OCI-LY1 (cell line): Measurements from ENCODE around the gene OR2W3.

Experiments used
- H2AFZ ChIP-seq: fragments of 200-600 bp; sonication (generic), shearing (Covaris generic); 2 replicates; pipeline ENCODE4 v1.6.0; 2014; ENCODE audit warnings: antibody characterized with exemption, mild to moderate bottlenecking, low read length
- H3F3A ChIP-seq: fragments of 200-600 bp; sonication (generic), shearing (Covaris generic); 2 replicates; pipeline ENCODE4 v1.6.0; 2014; ENCODE audit warnings: mild to moderate bottlenecking, antibody characterized with exemption, low read length, moderate library complexity; ENCODE audit not compliant: insufficient read depth
- H3K27ac ChIP-seq: fragments of 200-600 bp; sonication (generic); 2 replicates; pipeline ENCODE4 v1.5.1; 2014; ENCODE audit warnings: low read length, mixed run types, mild to moderate bottlenecking, low read depth; ENCODE audit not compliant: poor library complexity, severe bottlenecking
- H3K27me3 ChIP-seq: fragments of 200-600 bp; sonication (generic); 2 replicates; pipeline ENCODE4 v1.6.0; 2014; ENCODE audit warnings: antibody characterized with exemption, mild to moderate bottlenecking, low read length, moderate library complexity; ENCODE audit not compliant: insufficient read depth
- H3K36me3 ChIP-seq: fragments of 200-600 bp; sonication (generic); 2 replicates; pipeline ENCODE4 v1.6.1; 2014; ENCODE audit warnings: mild to moderate bottlenecking, antibody characterized with exemption, low read length, moderate library complexity, mixed read lengths; ENCODE audit not compliant: insufficient read depth
- H3K4me1 ChIP-seq: fragments of 200-600 bp; sonication (generic); 2 replicates; pipeline ENCODE4 v1.5.1; 2014; ENCODE audit warnings: mild to moderate bottlenecking, low read length, moderate library complexity; ENCODE audit not compliant: insufficient read depth, severe bottlenecking
- H3K4me2 ChIP-seq: fragments of 200-600 bp; sonication (generic), shearing (Covaris generic); 2 replicates; pipeline ENCODE4 v1.6.1; 2014; ENCODE audit warnings: low read length
- H3K4me3 ChIP-seq: fragments of 200-600 bp; sonication (generic); 2 replicates; pipeline ENCODE4 v1.5.1; 2014; ENCODE audit warnings: low read length, low read depth, mild to moderate bottlenecking, mixed read lengths; ENCODE audit not compliant: poor library complexity, severe bottlenecking
- H3K79me2 ChIP-seq: fragments of 200-600 bp; shearing (Covaris generic); 2 replicates; pipeline ENCODE4 v1.6.1; 2016; ENCODE audit warnings: mixed run types, low read length, mixed read lengths; ENCODE audit not compliant: insufficient read depth
- H3K9ac ChIP-seq: fragments of 200-600 bp; sonication (generic), shearing (Covaris generic); 2 replicates; pipeline ENCODE4 v1.6.1; 2014; ENCODE audit warnings: mild to moderate bottlenecking, low read length, mixed read lengths
- H3K9me2 ChIP-seq: fragments of 200-600 bp; sonication (generic), shearing (Covaris generic); 2 replicates; pipeline ENCODE4 v1.6.1; 2014; ENCODE audit warnings: low read depth, mild to moderate bottlenecking, low read length, mixed read lengths
- H3K9me3 ChIP-seq: fragments of 200-600 bp; shearing (Covaris generic); 2 replicates; pipeline ENCODE4 v1.6.1; 2014; ENCODE audit warnings: low read length, mixed read lengths
- H4K20me1 ChIP-seq: fragments of 200-600 bp; sonication (generic), shearing (Covaris generic); 2 replicates; pipeline ENCODE4 v1.6.0; 2016; ENCODE audit warnings: mild to moderate bottlenecking, low read length; ENCODE audit not compliant: insufficient read depth
- EZH2 ChIP-seq: fragments of 200-600 bp; sonication (generic), shearing (Covaris generic); IDR thresholded peaks from 2 replicates; pipeline ENCODE4 v1.8.0; 2017; ENCODE audit warnings: borderline replicate concordance, mixed run types, mild to moderate bottlenecking, antibody characterized with exemption, low read length, moderate library complexity, mixed read lengths
- TF ChIP-seq, protein P1 (sequence below): fragments of 200-600 bp; sonication (generic), shearing (Covaris generic); IDR thresholded peaks from 2 replicates; pipeline ENCODE4 v1.5.1; 2017; ENCODE audit warnings: mild to moderate bottlenecking, antibody characterized with exemption, low read length, moderate library complexity, mixed read lengths

Gene OR2W3

DNA sequence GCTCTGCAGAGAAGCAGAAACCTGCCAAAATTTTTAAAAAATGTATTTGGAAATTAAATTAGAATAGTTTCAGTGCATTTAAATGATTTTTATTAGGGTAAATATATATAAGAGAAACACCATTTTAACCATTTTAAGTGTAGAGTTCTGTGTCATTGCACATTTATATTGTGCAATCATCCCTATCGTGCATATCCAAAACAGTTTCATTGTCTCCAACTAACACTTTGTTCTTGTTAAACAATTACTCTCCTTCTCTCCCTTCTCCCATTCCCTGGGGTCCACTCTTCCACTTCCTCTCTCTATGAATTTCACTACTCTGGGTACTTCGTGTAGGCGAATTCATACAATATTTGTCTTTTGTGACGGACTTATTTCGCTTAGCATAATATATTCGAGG lies 47.2 kb downstream of the OR2W3 start:
- Histone ChIP-seq H3K9ac (no peak overlapping the region), H3F3A (no peaks in the 10 kb centered on the region), H3K27me3 (no peaks in the 10 kb centered on the region), H3K9me3 (no peaks in the 10 kb centered on the region), H3K36me3 (no peaks in the 10 kb centered on the region), H3K79me2 (no peaks in the 10 kb centered on the region), H3K4me2 (no peak overlapping the region), H3K27ac (no peak overlapping the region), H3K4me3 (no peak overlapping the region), H2AFZ (no peak overlapping the region), H3K9me2 (no peaks in the 10 kb centered on the region), H3K4me1 (no peaks in the 10 kb centered on the region), H4K20me1 (no peaks in the 10 kb centered on the region)
- TF ChIP-seq EZH2, result no peak
- TF ChIP-seq, protein P1, sequence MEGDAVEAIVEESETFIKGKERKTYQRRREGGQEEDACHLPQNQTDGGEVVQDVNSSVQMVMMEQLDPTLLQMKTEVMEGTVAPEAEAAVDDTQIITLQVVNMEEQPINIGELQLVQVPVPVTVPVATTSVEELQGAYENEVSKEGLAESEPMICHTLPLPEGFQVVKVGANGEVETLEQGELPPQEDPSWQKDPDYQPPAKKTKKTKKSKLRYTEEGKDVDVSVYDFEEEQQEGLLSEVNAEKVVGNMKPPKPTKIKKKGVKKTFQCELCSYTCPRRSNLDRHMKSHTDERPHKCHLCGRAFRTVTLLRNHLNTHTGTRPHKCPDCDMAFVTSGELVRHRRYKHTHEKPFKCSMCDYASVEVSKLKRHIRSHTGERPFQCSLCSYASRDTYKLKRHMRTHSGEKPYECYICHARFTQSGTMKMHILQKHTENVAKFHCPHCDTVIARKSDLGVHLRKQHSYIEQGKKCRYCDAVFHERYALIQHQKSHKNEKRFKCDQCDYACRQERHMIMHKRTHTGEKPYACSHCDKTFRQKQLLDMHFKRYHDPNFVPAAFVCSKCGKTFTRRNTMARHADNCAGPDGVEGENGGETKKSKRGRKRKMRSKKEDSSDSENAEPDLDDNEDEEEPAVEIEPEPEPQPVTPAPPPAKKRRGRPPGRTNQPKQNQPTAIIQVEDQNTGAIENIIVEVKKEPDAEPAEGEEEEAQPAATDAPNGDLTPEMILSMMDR, result no peak
